Measurements from ENCODE around the gene SLC9A8.

Gene SLC9A8

GRCh38 chr20:49811825-49812506, 662 bp upstream of the SLC9A8 start:
- Histone ChIP-seq H3K27me3 (no peaks in the 10 kb centered on the region), H3K4me3 (ENCODE audit: low read depth in 1 of 2, low read length in 1 of 2) (peak overlapping the region; percentile 89 to 94), H3K36me3 (peaks cover 22% of the 10 kb centered on the region), H3K9me3 (no peaks in the 10 kb centered on the region), H3K4me1 (ENCODE audit: control insufficient read depth in 1 of 2, insufficient read depth in 1 of 2, low read depth in 1 of 2, low read length in 1 of 2) (peaks cover 74 to 78% of the 10 kb centered on the region in 2 experiments), H3K27ac (peak overlapping the region; percentile 100)
- TF ChIP-seq CTCF (IDR thresholded peaks at IDR 0.05) = no peak

GRCh38 chr20:49813305-49813974, 812 bp downstream of the SLC9A8 start:
- peak overlapping the region; percentile 100 for H3K27ac ChIP-seq
- peaks cover 78 to 82% of the 10 kb centered on the region in 2 experiments for H3K4me1 ChIP-seq (ENCODE audit: control insufficient read depth in 1 of 2, insufficient read depth in 1 of 2, low read depth in 1 of 2, low read length in 1 of 2)
- no peaks in the 10 kb centered on the region for H3K9me3 ChIP-seq
- H3K36me3 ChIP-seq = peaks cover 35% of the 10 kb centered on the region
- TF ChIP-seq CTCF (IDR thresholded peaks at IDR 0.05) = no peak
- H3K4me3 ChIP-seq (ENCODE audit: low read depth in 1 of 2, low read length in 1 of 2) = peak overlapping the region; percentile 89 to 94
- H3K27me3 ChIP-seq = no peaks in the 10 kb centered on the region

GRCh38 chr20:49814057-49814694, 1.5 kb downstream of the SLC9A8 start:
- H3K4me3 ChIP-seq (ENCODE audit: low read depth in 1 of 2, low read length in 1 of 2) = peak overlapping the region; percentile 89 to 94
- peak overlapping the region; percentile 100 for H3K27ac ChIP-seq

GRCh38 chr20:49818816-49819215, 6.2 kb downstream of the SLC9A8 start:
- no peak for TF ChIP-seq CTCF (IDR thresholded peaks at IDR 0.05)
- no peaks in the 10 kb centered on the region for H3K27me3 ChIP-seq
- H3K27ac ChIP-seq = peak overlapping the region; percentile 75
- H3K4me1 ChIP-seq (ENCODE audit: control insufficient read depth in 1 of 2, insufficient read depth in 1 of 2, low read depth in 1 of 2, low read length in 1 of 2) = peaks cover 79 to 85% of the 10 kb centered on the region in 2 experiments
- no peaks in the 10 kb centered on the region for H3K9me3 ChIP-seq
- H3K4me3 ChIP-seq (ENCODE audit: low read depth in 1 of 2, low read length in 1 of 2) = no peak overlapping the region
- peaks cover 70% of the 10 kb centered on the region for H3K36me3 ChIP-seq

More at GRCh38 chr20:49814057-49814694, 1.5 kb downstream of the SLC9A8 start:
- Histone ChIP-seq H3K4me1 (ENCODE audit: control insufficient read depth in 1 of 2, insufficient read depth in 1 of 2, low read depth in 1 of 2, low read length in 1 of 2) (peaks cover 78 to 82% of the 10 kb centered on the region in 2 experiments), H3K36me3 (peaks cover 42% of the 10 kb centered on the region), H3K27me3 (no peaks in the 10 kb centered on the region), H3K9me3 (no peaks in the 10 kb centered on the region)
- no peak for TF ChIP-seq CTCF (IDR thresholded peaks at IDR 0.05)

- peaks cover 79% of the 10 kb centered on the region for H3K36me3 ChIP-seq
Measured at GRCh38 chr20:49819702-49820101, 7.1 kb downstream of the SLC9A8 start.

More at GRCh38 chr20:49819702-49820101, 7.1 kb downstream of the SLC9A8 start:
- Histone ChIP-seq H3K27me3 (no peaks in the 10 kb centered on the region), H3K9me3 (no peaks in the 10 kb centered on the region), H3K27ac (peak overlapping the region; percentile 75), H3K4me3 (ENCODE audit: low read depth in 1 of 2, low read length in 1 of 2) (no peak overlapping the region), H3K4me1 (ENCODE audit: control insufficient read depth in 1 of 2, insufficient read depth in 1 of 2, low read depth in 1 of 2, low read length in 1 of 2) (peaks cover 73 to 84% of the 10 kb centered on the region in 2 experiments)
- TF ChIP-seq CTCF (IDR thresholded peaks at IDR 0.05) = no peak
